PC-3 (cell line): ENCODE results near the gene GRK6. TPM values are rescaled to one million over a fixed set of nuclear protein-coding genes. Genes with fewer than 3 reads are reported as not detected.

Experiments used
- ATAC-seq: fragments of 200-7000 bp; cut with Tn5 transposase; 2 replicates; pipeline ENCODE4 v1.9.1; 2020; ENCODE audit warnings: mild to moderate bottlenecking, moderate library complexity
- BruUV-seq: library from RNA; stranded (reverse); fragments of 400-500 nt; replicated peaks from 2 replicates; lab custom pipeline; 2021; lab: Mats Ljungman, UMichigan
- CTCF ChIA-PET: fragments of 300-600 bp; sonication (Branson Sonifier 250); formaldehyde crosslinking; loops from one replicate; lab custom pipeline; 2022; ENCODE audit warnings: antibody characterized with exemption; lab: Charles Lee
- POLR2A ChIA-PET: fragments of 300-600 bp; sonication (Branson Sonifier 250); formaldehyde crosslinking; loops from one replicate; lab custom pipeline; 2022; ENCODE audit warnings: antibody characterized with exemption; ENCODE audit not compliant: unreplicated experiment; lab: Charles Lee
- DNase-seq: peaks from one replicate; pipeline ENCODE4 v3.0.0-alpha.2; 2015
- H2AFZ ChIP-seq: fragments of 300-600 bp; sonication (generic); 2 replicates; pipeline ENCODE4 v1.6.0; 2016; ENCODE audit warnings: antibody characterized with exemption, low read length
- H3F3A ChIP-seq: fragments of 300-600 bp; sonication (generic); one replicate; pipeline ENCODE4 v1.6.0; 2017; ENCODE audit warnings: antibody characterized with exemption, low read length, control low read depth, mild to moderate bottlenecking; ENCODE audit not compliant: unreplicated experiment
- H3K27ac ChIP-seq: fragments of 300-600 bp; sonication (generic); 2 replicates; pipeline ENCODE4 v1.5.1; 2016; ENCODE audit warnings: mild to moderate bottlenecking, low read length
- H3K27me3 ChIP-seq: fragments of 300-600 bp; sonication (generic); 2 replicates; pipeline ENCODE4 v1.6.1; 2016; ENCODE audit warnings: low read length, mixed read lengths
- H3K36me3 ChIP-seq: fragments of 300-600 bp; sonication (generic); 2 replicates; pipeline ENCODE4 v1.6.1; 2016; ENCODE audit warnings: low read depth, mixed run types, low read length, mixed read lengths
- H3K4me1 ChIP-seq: fragments of 300-600 bp; sonication (generic); 2 replicates; pipeline ENCODE4 v1.5.1; 2016; ENCODE audit warnings: low read length; ENCODE audit not compliant: insufficient read depth
- H3K4me2 ChIP-seq: fragments of 300-600 bp; sonication (generic); 2 replicates; pipeline ENCODE4 v1.6.0; 2016; ENCODE audit warnings: low read length
- H3K4me3 ChIP-seq: fragments of 300-600 bp; sonication (generic); 2 replicates; pipeline ENCODE4 v1.5.1; 2016; ENCODE audit warnings: mild to moderate bottlenecking, low read length, mixed read lengths
- H3K79me2 ChIP-seq: fragments of 300-600 bp; sonication (generic); 2 replicates; pipeline ENCODE4 v1.6.1; 2017; ENCODE audit warnings: low read length, mixed read lengths
- H3K9ac ChIP-seq: fragments of 300-600 bp; sonication (generic); 2 replicates; pipeline ENCODE4 v1.6.0; 2016; ENCODE audit warnings: mild to moderate bottlenecking, low read length
- H3K9me2 ChIP-seq: fragments of 300-600 bp; sonication (generic); replicated peaks from 2 replicates; pipeline ENCODE4 v1.6.1; 2016; ENCODE audit warnings: mixed run types, low read length, mixed read lengths
- H3K9me3 ChIP-seq: fragments of 300-600 bp; sonication (generic); 2 replicates; pipeline ENCODE4 v1.6.1; 2016; ENCODE audit warnings: low read length, mixed read lengths
- H4K20me1 ChIP-seq: fragments of 300-600 bp; sonication (generic); 2 replicates; pipeline ENCODE4 v1.6.1; 2016; ENCODE audit warnings: low read length, mixed read lengths
- EZH2 ChIP-seq: fragments of 300-600 bp; sonication (generic); IDR thresholded peaks from one replicate; pipeline ENCODE4 v1.6.1; 2017; ENCODE audit warnings: antibody characterized with exemption, mild to moderate bottlenecking, low read length; ENCODE audit not compliant: unreplicated experiment
- EZH2phosphoT487 ChIP-seq: fragments of 300-600 bp; sonication (generic); IDR thresholded peaks from 2 replicates; pipeline ENCODE4 v1.6.1; 2018; ENCODE audit warnings: mild to moderate bottlenecking, antibody characterized with exemption, low read length, borderline replicate concordance
- intact Hi-C: fragments of 100-400 bp; cut with micrococcal nuclease; formaldehyde crosslinking; loops from 2 replicates; pipeline ENCODE4 v1.9.0; 2023
- total RNA-seq: library from RNA; depleted of rRNA; stranded (reverse); fragments of >200 nt; gene quantifications from 2 replicates; pipeline ENCODE4 v1.2.3, GENCODE V29; 2014
- TF ChIP-seq, protein P1 (sequence below): fragments of 300-600 bp; sonication (generic); conservative IDR thresholded peaks from 2 replicates; pipeline ENCODE4 v1.5.1; 2017; ENCODE audit warnings: antibody characterized with exemption, low read depth, mild to moderate bottlenecking, low read length

Gene GRK6
- total RNA-seq, 1 experiment from 2014 or later = 69.9 TPM

DNA sequence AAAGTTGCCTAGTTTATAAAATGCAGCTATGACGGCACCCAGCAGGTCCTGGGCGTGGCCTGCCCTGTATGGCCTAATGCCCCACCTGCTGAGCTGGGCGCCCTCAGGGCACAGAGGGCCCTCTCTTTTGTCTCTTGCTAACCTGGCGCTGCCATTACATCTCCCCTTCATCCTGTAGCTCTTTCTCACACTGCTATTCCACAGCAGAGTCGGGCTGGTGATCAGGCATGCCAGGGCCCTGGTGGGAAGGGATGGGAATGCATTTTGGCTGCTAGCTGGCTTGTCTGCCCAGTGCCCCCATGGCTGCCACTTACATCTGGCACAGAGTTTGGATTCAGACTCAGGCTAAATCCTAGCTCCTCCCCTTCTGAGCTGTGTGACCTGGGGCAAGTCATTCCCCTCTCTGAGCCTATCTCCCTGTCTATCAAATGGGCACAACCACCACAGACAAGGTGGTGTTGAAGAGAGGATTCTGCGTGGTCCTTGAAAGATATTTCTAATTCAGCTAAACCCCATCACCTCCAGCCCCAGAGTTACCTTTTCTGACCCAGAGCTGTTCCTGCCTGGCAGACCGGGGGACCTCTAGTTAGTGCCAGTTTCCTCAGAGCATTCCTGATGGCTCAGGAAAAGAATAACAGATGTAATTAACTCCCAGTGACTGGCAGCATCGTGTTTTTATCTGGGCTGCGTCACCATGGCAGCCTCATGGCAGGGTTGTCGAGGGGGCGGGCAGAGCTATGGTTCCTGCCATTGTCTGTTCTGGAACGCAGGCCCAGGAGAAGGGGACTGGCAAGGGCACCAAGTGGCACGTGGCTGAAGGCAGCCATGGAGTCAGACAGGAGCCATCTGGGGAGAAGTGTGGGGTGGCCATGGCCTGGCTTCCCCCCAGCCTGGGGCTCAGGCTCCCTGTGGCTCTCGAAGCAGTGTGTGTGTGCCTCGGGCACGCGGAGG is 26.5 kb downstream of the GRK6 start:
- Histone ChIP-seq H3K9me3 (no peaks in the 10 kb centered on the region), H4K20me1 (peaks cover 8% of the 10 kb centered on the region; the same call in 1 of the 2 replicates), H3F3A (peaks cover 15% of the 10 kb centered on the region), H2AFZ (no peak overlapping the region), H3K79me2 (peaks cover 20% of the 10 kb centered on the region), H3K4me3 (no peak overlapping the region), H3K9me2 (no peaks in the 10 kb centered on the region), H3K27me3 (no peaks in the 10 kb centered on the region), H3K36me3 (peaks cover 1% of the 10 kb centered on the region), H3K9ac (no peak overlapping the region), H3K4me2 (peak overlapping the region; percentile 99; the same call in 1 of the 2 replicates), H3K27ac (no peak overlapping the region), H3K4me1 (peaks cover 28% of the 10 kb centered on the region)
- BruUV-seq = no TSS peak
- ATAC-seq (no peak), DNase-seq (no peak)
- TF ChIP-seq EZH2 (no peak), EZH2phosphoT487 (no peak)
- TF ChIP-seq, protein P1, sequence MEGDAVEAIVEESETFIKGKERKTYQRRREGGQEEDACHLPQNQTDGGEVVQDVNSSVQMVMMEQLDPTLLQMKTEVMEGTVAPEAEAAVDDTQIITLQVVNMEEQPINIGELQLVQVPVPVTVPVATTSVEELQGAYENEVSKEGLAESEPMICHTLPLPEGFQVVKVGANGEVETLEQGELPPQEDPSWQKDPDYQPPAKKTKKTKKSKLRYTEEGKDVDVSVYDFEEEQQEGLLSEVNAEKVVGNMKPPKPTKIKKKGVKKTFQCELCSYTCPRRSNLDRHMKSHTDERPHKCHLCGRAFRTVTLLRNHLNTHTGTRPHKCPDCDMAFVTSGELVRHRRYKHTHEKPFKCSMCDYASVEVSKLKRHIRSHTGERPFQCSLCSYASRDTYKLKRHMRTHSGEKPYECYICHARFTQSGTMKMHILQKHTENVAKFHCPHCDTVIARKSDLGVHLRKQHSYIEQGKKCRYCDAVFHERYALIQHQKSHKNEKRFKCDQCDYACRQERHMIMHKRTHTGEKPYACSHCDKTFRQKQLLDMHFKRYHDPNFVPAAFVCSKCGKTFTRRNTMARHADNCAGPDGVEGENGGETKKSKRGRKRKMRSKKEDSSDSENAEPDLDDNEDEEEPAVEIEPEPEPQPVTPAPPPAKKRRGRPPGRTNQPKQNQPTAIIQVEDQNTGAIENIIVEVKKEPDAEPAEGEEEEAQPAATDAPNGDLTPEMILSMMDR = no peak; the same call in 1 of the 2 replicates
- ChIA-PET POLR2A (interaction anchor here (0.6 kb wide), 1 partner anchor 101 kb away, joined by 5 read pairs; the partner anchor contains the start of gene LMAN2), CTCF (interaction anchor here (0.8 to 3.4 kb wide), 4 partner anchors 49 to 64 kb away, joined by 3 to 36 read pairs (median 4); no protein-coding TSS in a partner anchor)
- intact Hi-C loops = no loop called here

DNA sequence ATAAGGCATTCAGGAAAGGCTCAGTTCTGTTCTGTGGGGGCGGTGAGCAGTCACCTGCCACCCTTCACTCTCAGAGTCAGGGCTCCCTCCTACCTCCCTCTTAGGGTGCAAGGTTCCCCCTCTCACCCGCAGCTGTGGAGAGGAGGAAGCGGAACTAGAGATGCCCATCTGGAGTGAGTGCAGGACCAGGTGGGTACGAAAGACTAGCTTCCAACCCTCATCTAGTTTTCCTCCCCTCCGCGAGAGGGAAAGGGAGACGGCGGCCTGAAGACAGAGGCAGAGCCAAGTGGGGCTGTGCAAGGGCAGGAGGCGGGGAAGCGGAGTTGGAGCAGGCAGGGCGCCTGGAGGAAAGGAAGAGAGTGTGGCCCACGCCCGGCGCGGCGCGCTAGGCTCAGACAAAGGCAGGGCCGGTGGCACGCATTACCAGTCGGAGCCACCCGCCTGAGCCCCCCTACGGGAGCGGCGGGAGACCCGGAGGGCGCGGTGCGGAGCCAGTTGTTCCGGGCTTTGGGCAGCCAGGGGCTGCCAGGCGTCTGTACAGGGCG is 27.4 kb downstream of the GRK6 start:
- H3K27me3 ChIP-seq = no peaks in the 10 kb centered on the region
- H3K9me3 ChIP-seq = no peaks in the 10 kb centered on the region
- H3K79me2 ChIP-seq = peaks cover 12% of the 10 kb centered on the region
- H3K27ac ChIP-seq = no peak overlapping the region
- peak overlapping the region; percentile 99 for H3K4me2 ChIP-seq
- H4K20me1 ChIP-seq = peaks cover 14% of the 10 kb centered on the region; the same call in 1 of the 2 replicates
- H3K9ac ChIP-seq = peak overlapping the region; percentile 80
- peak overlapping the region; percentile 88 for H3K4me3 ChIP-seq
- H2AFZ ChIP-seq = peak overlapping the region; percentile 60; the same call in 1 of the 2 replicates
- POLR2A ChIA-PET = interaction anchor here (0.5 to 0.7 kb wide), 2 partner anchors 44 to 51 kb away, joined by 3 to 4 read pairs; no protein-coding TSS in a partner anchor
- BruUV-seq = no TSS peak
- ATAC-seq (peak; percentile 2; the same call in 1 of the 2 replicates), DNase-seq (no peak)
- CTCF ChIA-PET = interaction anchor here (1.1 to 3.4 kb wide), 4 partner anchors 51 to 135 kb away, joined by 4 to 36 read pairs (median 4); no protein-coding TSS in a partner anchor
- peaks cover 8% of the 10 kb centered on the region for H3F3A ChIP-seq
- no peaks in the 10 kb centered on the region for H3K9me2 ChIP-seq
- TF ChIP-seq EZH2 = no peak
- TF ChIP-seq EZH2phosphoT487 = no peak
- TF ChIP-seq, protein P1 = no peak
- peaks cover 18% of the 10 kb centered on the region; the same call in 1 of the 2 replicates for H3K4me1 ChIP-seq
- intact Hi-C loops = loop anchor here (1.0 to 2.0 kb wide), 5 partner anchors 27 to 145 kb away; partner anchors contain the start of gene GRK6
- H3K36me3 ChIP-seq = peaks cover 5% of the 10 kb centered on the region
